DOHH2 (cell line): Measurements from ENCODE around the gene LRIG2.

ENCODE experiments used
- H3F3A ChIP-seq: fragments of 200-600 bp; sonication (generic), shearing (Covaris generic); 2 replicates; pipeline ENCODE4 v1.6.0; 2016; ENCODE audit warnings: antibody characterized with exemption, mild to moderate bottlenecking; ENCODE audit not compliant: control insufficient read depth, insufficient read depth
- H3K27ac ChIP-seq: fragments of 200-600 bp; sonication (generic); 2 replicates; pipeline ENCODE4 v1.5.1; 2014; ENCODE audit warnings: low read depth, mild to moderate bottlenecking, low read length, moderate library complexity
- H3K27me3 ChIP-seq: fragments of 200-600 bp; sonication (generic); 2 replicates; pipeline ENCODE4 v1.6.1; 2014; ENCODE audit warnings: mild to moderate bottlenecking, low read length, mixed read lengths; ENCODE audit not compliant: control insufficient read depth
- H3K36me3 ChIP-seq: fragments of 200-600 bp; sonication (generic); 2 replicates; pipeline ENCODE4 v1.6.1; 2014; ENCODE audit warnings: mild to moderate bottlenecking, low read length, moderate library complexity, mixed read lengths; ENCODE audit not compliant: control insufficient read depth
- H3K4me1 ChIP-seq: fragments of 200-600 bp; sonication (generic); 2 replicates; pipeline ENCODE4 v1.6.1; 2014; ENCODE audit warnings: mild to moderate bottlenecking, low read length, mixed read lengths; ENCODE audit not compliant: control insufficient read depth
- H3K4me2 ChIP-seq: fragments of 200-600 bp; sonication (generic); 2 replicates; pipeline ENCODE4 v1.6.0; 2014; ENCODE audit warnings: mild to moderate bottlenecking, low read length, moderate library complexity
- H3K4me3 ChIP-seq: fragments of 200-600 bp; sonication (generic); 2 replicates; pipeline ENCODE4 v1.5.1; 2014; ENCODE audit warnings: mild to moderate bottlenecking, low read length, mixed read lengths
- H3K79me2 ChIP-seq: fragments of 200-600 bp; sonication (generic); 2 replicates; pipeline ENCODE4 v1.6.1; 2014; ENCODE audit warnings: mild to moderate bottlenecking, low read length, mixed read lengths; ENCODE audit not compliant: control insufficient read depth
- H3K9me2 ChIP-seq: fragments of 200-600 bp; sonication (generic); replicated peaks from 2 replicates; pipeline ENCODE4 v1.6.1; 2014; ENCODE audit warnings: mild to moderate bottlenecking, low read length, mixed read lengths; ENCODE audit not compliant: control insufficient read depth
- H3K9me3 ChIP-seq: fragments of 200-600 bp; sonication (generic); 2 replicates; pipeline ENCODE4 v1.6.1; 2014; ENCODE audit warnings: antibody characterized with exemption, low read length, mixed read lengths; ENCODE audit not compliant: control insufficient read depth, insufficient read depth
- H4K20me1 ChIP-seq: fragments of 200-600 bp; sonication (generic); 2 replicates; pipeline ENCODE4 v1.6.0; 2014; ENCODE audit warnings: low read depth, mild to moderate bottlenecking, antibody characterized with exemption, low read length, moderate library complexity; ENCODE audit not compliant: control insufficient read depth, insufficient read depth
- EZH2phosphoT487 ChIP-seq: fragments of 200-600 bp; sonication (generic); IDR thresholded peaks from 2 replicates; pipeline ENCODE4 v1.6.1; 2017; ENCODE audit warnings: borderline replicate concordance, mild to moderate bottlenecking, antibody characterized with exemption, low read length, moderate library complexity, mixed read lengths
- TF ChIP-seq, protein P1 (sequence below): fragments of 200-600 bp; sonication (generic); IDR thresholded peaks from one replicate; pipeline ENCODE4 v1.5.1; 2014; ENCODE audit warnings: antibody characterized with exemption, mild to moderate bottlenecking, low read depth, low read length; ENCODE audit not compliant: poor library complexity, severe bottlenecking

The LRIG2 gene

DNA sequence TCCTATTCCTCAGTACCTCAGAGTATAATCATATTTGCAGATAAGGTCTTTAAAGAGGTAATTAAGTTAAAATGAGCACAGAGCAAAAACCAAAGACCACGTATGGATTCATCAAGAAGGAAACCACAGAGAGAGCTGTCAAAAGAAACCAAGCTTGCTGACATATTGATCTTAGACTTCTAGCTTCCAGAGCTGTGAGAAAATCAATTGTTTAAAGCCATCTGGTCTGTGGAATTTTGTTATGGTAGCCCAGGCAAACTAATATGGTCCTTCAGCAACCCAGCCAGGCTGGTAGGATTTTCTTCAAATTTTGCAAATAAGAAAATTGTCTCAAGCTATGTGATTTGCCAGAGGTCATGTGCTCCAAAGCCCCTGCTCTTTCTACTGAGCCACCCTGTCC lies 62.5 kb downstream of the LRIG2 start:
- Histone ChIP-seq H3K79me2 (no peaks in the 10 kb centered on the region), H3K4me2 (no peak overlapping the region), H4K20me1 (no peaks in the 10 kb centered on the region), H3K9me2 (no peaks in the 10 kb centered on the region), H3K9me3 (no peaks in the 10 kb centered on the region), H3K4me1 (no peaks in the 10 kb centered on the region), H3F3A (no peaks in the 10 kb centered on the region), H3K27me3 (no peaks in the 10 kb centered on the region), H3K4me3 (no peak overlapping the region), H3K36me3 (no peaks in the 10 kb centered on the region), H3K27ac (no peak overlapping the region)
- TF ChIP-seq EZH2phosphoT487 = no peak
- TF ChIP-seq, protein P1, sequence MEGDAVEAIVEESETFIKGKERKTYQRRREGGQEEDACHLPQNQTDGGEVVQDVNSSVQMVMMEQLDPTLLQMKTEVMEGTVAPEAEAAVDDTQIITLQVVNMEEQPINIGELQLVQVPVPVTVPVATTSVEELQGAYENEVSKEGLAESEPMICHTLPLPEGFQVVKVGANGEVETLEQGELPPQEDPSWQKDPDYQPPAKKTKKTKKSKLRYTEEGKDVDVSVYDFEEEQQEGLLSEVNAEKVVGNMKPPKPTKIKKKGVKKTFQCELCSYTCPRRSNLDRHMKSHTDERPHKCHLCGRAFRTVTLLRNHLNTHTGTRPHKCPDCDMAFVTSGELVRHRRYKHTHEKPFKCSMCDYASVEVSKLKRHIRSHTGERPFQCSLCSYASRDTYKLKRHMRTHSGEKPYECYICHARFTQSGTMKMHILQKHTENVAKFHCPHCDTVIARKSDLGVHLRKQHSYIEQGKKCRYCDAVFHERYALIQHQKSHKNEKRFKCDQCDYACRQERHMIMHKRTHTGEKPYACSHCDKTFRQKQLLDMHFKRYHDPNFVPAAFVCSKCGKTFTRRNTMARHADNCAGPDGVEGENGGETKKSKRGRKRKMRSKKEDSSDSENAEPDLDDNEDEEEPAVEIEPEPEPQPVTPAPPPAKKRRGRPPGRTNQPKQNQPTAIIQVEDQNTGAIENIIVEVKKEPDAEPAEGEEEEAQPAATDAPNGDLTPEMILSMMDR = no peak

DNA sequence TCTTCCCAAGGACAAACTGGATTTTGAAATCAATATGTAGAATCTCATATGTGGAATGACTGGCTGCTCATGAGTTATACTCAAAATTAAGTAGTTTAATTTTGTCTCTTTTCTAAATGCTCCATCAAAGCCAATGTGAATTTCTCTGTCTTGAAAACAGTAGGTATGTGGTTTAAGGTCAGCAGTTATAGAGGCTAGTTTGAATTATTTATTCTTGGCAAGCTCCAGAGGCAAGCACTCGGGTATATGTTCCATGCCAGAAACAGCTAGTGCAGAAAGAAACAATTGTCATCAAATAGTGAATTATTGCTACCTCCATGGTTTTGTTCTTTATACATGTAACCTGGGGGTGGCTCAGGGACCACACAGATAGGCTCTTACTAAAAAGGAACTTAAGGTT lies 63.5 kb downstream of the LRIG2 start:
- TF ChIP-seq EZH2phosphoT487 = no peak
- TF ChIP-seq, protein P1 = no peak
- Histone ChIP-seq H3K4me2 (no peak overlapping the region), H3K36me3 (no peaks in the 10 kb centered on the region), H3K79me2 (no peaks in the 10 kb centered on the region), H3K9me2 (no peaks in the 10 kb centered on the region), H3K4me1 (peaks cover 6% of the 10 kb centered on the region), H3F3A (no peaks in the 10 kb centered on the region), H4K20me1 (no peaks in the 10 kb centered on the region), H3K27ac (no peak overlapping the region), H3K4me3 (no peak overlapping the region), H3K9me3 (no peaks in the 10 kb centered on the region), H3K27me3 (no peaks in the 10 kb centered on the region)

DNA sequence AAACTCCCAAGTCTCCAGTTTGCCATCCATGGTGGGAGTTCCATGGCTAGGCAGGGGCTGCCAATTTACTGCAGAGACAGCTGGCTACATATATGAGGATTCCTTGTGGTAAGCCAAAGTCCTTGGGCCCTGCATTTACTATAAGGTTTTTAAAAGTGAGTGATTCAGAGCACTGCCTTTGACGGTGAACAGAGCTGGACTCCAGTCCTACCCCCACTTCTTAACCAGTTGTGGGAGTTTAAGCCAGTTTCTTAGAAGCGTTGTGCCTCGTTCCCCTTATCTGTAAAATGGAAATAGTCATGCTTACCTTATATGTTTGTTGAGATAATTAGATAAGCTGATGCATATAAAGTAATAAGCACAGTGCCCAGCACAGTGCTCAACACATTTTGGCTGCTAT lies 64.6 kb downstream of the LRIG2 start:
- Histone ChIP-seq H3K27ac (no peak overlapping the region), H3K4me1 (peaks cover 6% of the 10 kb centered on the region), H3K4me3 (no peak overlapping the region), H3K9me3 (no peaks in the 10 kb centered on the region), H3K27me3 (no peaks in the 10 kb centered on the region), H3K36me3 (no peaks in the 10 kb centered on the region), H3K4me2 (no peak overlapping the region), H4K20me1 (no peaks in the 10 kb centered on the region), H3K9me2 (no peaks in the 10 kb centered on the region), H3F3A (no peaks in the 10 kb centered on the region), H3K79me2 (no peaks in the 10 kb centered on the region)
- TF ChIP-seq, protein P1 = no peak
- no peak for TF ChIP-seq EZH2phosphoT487

DNA sequence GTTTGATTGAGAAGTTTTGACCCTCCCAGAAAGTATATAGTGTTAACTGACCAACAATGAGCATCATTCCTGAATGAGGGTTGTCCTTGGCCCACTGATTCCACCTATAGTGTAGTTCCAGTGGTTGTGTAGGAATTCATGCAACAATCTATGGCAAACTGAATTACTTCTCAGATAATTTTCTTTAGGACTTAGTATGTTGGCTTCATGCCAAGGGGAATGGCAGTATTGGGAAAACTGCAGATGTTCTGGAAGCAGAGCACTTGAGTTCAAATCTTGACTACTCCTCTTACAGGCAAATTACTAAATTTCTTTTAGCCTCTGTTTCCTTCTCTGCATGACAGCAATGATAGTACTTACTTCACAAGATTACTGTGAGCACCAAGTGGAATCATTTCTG lies 65.8 kb downstream of the LRIG2 start:
- Histone ChIP-seq H3K27ac (no peak overlapping the region), H3K4me3 (no peak overlapping the region), H3K79me2 (no peaks in the 10 kb centered on the region), H3K27me3 (no peaks in the 10 kb centered on the region), H3K4me1 (peaks cover 6% of the 10 kb centered on the region), H4K20me1 (no peaks in the 10 kb centered on the region), H3K36me3 (no peaks in the 10 kb centered on the region), H3K9me3 (no peaks in the 10 kb centered on the region), H3K4me2 (no peak overlapping the region), H3K9me2 (no peaks in the 10 kb centered on the region), H3F3A (no peaks in the 10 kb centered on the region)
- no peak for TF ChIP-seq EZH2phosphoT487
- TF ChIP-seq, protein P1 = no peak
